ENCODE results near the gene CENPF. TPM values are rescaled to one million over a fixed set of nuclear protein-coding genes. Genes with fewer than 3 reads are reported as not detected.

Gene CENPF
- total and polyA plus RNA-seq, 2 of the 13 experiments (the other 11 are each of a cell fraction or from before 2014, with no cell fraction given) = 14.7 to 84.9 TPM

DNA sequence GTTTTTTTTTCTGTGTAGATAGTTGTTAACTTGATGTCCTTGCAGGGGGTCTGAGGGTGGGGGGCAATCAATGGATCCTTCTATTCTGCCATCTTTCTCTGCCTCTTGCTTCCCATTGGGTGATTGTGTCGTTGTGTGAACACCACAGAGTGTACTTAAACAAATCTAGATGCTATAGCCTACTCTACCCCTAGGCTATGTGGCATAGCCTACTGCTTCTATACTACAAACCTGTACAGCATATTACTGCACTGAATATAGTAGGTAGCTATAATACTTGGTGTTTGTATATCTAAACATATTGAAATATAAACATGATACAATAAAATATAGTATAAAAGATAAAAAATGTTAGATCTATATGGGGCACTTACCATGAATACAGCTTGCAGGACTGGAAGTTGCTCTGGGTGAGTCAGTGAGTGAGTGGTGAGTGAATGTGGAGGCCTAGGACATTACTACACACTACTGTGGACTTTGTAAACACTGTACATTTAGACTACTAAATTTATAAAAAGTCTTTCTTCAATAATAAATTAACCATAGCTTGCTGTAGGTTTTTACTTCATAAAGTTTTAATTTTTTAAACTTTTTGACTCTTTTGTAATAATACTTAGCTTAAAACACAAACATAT lies 105.4 kb downstream of the CENPF start:
- no peak for FAIRE-seq
- Histone ChIP-seq H3K36me3 (replicated peaks in 1 of 2; ENCODE audit: control insufficient read depth in 1 of 2, insufficient read depth in 2 of 2, low read length in 2 of 2) (no peaks in the 10 kb centered on the region), H3K79me2 (ENCODE audit: insufficient read depth, low read length) (no peaks in the 10 kb centered on the region), H3K4me3 (replicated peaks in 1 of 3; ENCODE audit: insufficient read depth in 1 of 3, low read depth in 2 of 3, low read length in 3 of 3) (no peak overlapping the region), H3K9me3 (ENCODE audit: low read length) (no peaks in the 10 kb centered on the region), H3K4me1 (ENCODE audit: insufficient read depth, low read length) (peaks cover 10% of the 10 kb centered on the region), H3K27me3 (ENCODE audit: control insufficient read depth in 1 of 2, insufficient read depth in 2 of 2, low read length in 2 of 2) (no peaks in the 10 kb centered on the region), H3K4me2 (ENCODE audit: low read depth, low read length) (peak overlapping the region; percentile 46; the same call in 1 of the 2 replicates), H4K20me1 (ENCODE audit: insufficient read depth, low read length) (no peaks in the 10 kb centered on the region), H3K9ac (ENCODE audit: insufficient read depth, low read depth, low read length) (no peak overlapping the region), H3K27ac (ENCODE audit: extremely low read length, insufficient read depth, low read length) (no peak overlapping the region), H2AFZ (ENCODE audit: low read length) (no peak overlapping the region)
- TF ChIP-seq, protein P1, sequence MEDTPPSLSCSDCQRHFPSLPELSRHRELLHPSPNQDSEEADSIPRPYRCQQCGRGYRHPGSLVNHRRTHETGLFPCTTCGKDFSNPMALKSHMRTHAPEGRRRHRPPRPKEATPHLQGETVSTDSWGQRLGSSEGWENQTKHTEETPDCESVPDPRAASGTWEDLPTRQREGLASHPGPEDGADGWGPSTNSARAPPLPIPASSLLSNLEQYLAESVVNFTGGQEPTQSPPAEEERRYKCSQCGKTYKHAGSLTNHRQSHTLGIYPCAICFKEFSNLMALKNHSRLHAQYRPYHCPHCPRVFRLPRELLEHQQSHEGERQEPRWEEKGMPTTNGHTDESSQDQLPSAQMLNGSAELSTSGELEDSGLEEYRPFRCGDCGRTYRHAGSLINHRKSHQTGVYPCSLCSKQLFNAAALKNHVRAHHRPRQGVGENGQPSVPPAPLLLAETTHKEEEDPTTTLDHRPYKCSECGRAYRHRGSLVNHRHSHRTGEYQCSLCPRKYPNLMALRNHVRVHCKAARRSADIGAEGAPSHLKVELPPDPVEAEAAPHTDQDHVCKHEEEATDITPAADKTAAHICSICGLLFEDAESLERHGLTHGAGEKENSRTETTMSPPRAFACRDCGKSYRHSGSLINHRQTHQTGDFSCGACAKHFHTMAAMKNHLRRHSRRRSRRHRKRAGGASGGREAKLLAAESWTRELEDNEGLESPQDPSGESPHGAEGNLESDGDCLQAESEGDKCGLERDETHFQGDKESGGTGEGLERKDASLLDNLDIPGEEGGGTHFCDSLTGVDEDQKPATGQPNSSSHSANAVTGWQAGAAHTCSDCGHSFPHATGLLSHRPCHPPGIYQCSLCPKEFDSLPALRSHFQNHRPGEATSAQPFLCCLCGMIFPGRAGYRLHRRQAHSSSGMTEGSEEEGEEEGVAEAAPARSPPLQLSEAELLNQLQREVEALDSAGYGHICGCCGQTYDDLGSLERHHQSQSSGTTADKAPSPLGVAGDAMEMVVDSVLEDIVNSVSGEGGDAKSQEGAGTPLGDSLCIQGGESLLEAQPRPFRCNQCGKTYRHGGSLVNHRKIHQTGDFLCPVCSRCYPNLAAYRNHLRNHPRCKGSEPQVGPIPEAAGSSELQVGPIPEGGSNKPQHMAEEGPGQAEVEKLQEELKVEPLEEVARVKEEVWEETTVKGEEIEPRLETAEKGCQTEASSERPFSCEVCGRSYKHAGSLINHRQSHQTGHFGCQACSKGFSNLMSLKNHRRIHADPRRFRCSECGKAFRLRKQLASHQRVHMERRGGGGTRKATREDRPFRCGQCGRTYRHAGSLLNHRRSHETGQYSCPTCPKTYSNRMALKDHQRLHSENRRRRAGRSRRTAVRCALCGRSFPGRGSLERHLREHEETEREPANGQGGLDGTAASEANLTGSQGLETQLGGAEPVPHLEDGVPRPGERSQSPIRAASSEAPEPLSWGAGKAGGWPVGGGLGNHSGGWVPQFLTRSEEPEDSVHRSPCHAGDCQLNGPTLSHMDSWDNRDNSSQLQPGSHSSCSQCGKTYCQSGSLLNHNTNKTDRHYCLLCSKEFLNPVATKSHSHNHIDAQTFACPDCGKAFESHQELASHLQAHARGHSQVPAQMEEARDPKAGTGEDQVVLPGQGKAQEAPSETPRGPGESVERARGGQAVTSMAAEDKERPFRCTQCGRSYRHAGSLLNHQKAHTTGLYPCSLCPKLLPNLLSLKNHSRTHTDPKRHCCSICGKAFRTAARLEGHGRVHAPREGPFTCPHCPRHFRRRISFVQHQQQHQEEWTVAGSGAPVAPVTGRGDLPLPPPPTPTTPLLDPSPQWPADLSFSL (CRISPR knock-in tag; IDR thresholded peaks at IDR 0.05) = no peak
- TF ChIP-seq REPIN1 (CRISPR knock-in tag; IDR thresholded peaks at IDR 0.05; ENCODE audit: borderline replicate concordance, low read depth) (no peak), PAF1 (CRISPR knock-in tag; IDR thresholded peaks at IDR 0.05) (no peak), ZNF768 (CRISPR knock-in tag; IDR thresholded peaks at IDR 0.05) (no peak), ZSCAN9 (CRISPR knock-in tag; IDR thresholded peaks at IDR 0.05; ENCODE audit: borderline replicate concordance) (no peak), RARG (CRISPR knock-in tag; IDR thresholded peaks at IDR 0.05; ENCODE audit: low read depth) (no peak), DR1 (CRISPR knock-in tag; IDR thresholded peaks at IDR 0.05) (no peak), ZKSCAN8 (CRISPR knock-in tag; IDR thresholded peaks at IDR 0.05; ENCODE audit: borderline replicate concordance) (no peak), ZNF570 (CRISPR knock-in tag; IDR thresholded peaks at IDR 0.05; ENCODE audit: borderline replicate concordance) (no peak), ZNF569 (CRISPR knock-in tag; IDR thresholded peaks at IDR 0.05; ENCODE audit: borderline replicate concordance) (no peak), NR2F6 (IDR thresholded peaks at IDR 0.05) (no peak), NR2F6 (CRISPR knock-in tag; IDR thresholded peaks at IDR 0.05) (no peak), SMC3 (IDR thresholded peaks at IDR 0.05; ENCODE audit: low read length) (no peak), NFYC (CRISPR knock-in tag; IDR thresholded peaks at IDR 0.05) (no peak), ARNTL (CRISPR knock-in tag; IDR thresholded peaks at IDR 0.05) (no peak)
- TF ChIP-seq, protein P2, sequence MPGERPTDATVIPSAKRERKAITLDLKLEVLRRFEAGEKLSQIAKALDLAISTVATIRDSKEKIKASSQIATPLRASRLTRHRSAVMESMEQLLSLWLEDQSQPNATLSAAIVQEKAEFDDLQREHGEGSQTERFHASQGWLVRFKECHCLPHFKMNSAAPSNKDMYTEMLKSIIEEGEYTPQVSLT (CRISPR knock-in tag; IDR thresholded peaks at IDR 0.05; ENCODE audit: borderline replicate concordance, low read depth) = no peak
- ATAC-seq = no peak
- CTCF ChIA-PET (ENCODE audit: low intra/inter-chr PET ratio, low total read pairs) = no interaction called here
- POLR2A ChIA-PET = no interaction called here
- no TSS peak for BruUV-seq (replicated peaks)
- in situ Hi-C loops (cut with HindIII; ENCODE audit: extremely low pct_ligation_motif_present, low pct_unique_long_range_greater_than_20kb) (no loop called here), intact Hi-C loops (cut with micrococcal nuclease; ENCODE audit: unreplicated experiment) (no loop called here)
- DNase-seq (ENCODE audit: low spot score) = no peak
- 0% methylated on average over 1 of the region's 1 CpG for WGBS (ENCODE audit: low lambda C conversion rate)
